Measurements from ENCODE around the gene MAMDC2. TPM values are rescaled to one million over a fixed set of nuclear protein-coding genes. Genes with fewer than 3 reads are reported as not detected.
A peak's percentile ranks its signal among the peaks of the same experiment; 100 is the strongest.

The MAMDC2 gene
- polyA plus RNA-seq, 2 donors, result 3.3 to 7.0 TPM

GRCh38 chr9:70159630-70160029 is 116.0 kb downstream of the MAMDC2 start:
- Histone ChIP-seq H3K9me3 (ENCODE audit: control insufficient read depth in 2 of 2, insufficient read depth in 1 of 2, low read depth in 1 of 2, low read length in 1 of 2) (no peaks in the 10 kb centered on the region), H3K27ac (ENCODE audit: low read depth in 2 of 2, low read length in 1 of 2) (no peak overlapping the region), H3K36me3 (ENCODE audit: control insufficient read depth in 2 of 2, insufficient read depth in 2 of 2, low read length in 1 of 2) (no peaks in the 10 kb centered on the region), H3K4me1 (ENCODE audit: control insufficient read depth in 2 of 2, insufficient read depth in 2 of 2, low read length in 1 of 2) (no peaks in the 10 kb centered on the region), H3K4me3 (ENCODE audit: low read depth in 1 of 2, low read length in 2 of 2) (no peak overlapping the region), H3K27me3 (ENCODE audit: control insufficient read depth in 1 of 2, insufficient read depth in 2 of 2, low read length in 2 of 2) (no peaks in the 10 kb centered on the region)
- 59% methylated on average over 3 of the region's 3 CpGs for WGBS, 2 donors

- peak overlapping the region in 1 of 2 donors; percentile 67 for H3K27ac ChIP-seq (ENCODE audit: low read depth in 2 of 2, low read length in 1 of 2)
- no peaks in the 10 kb centered on the region for H3K36me3 ChIP-seq (ENCODE audit: control insufficient read depth in 2 of 2, insufficient read depth in 2 of 2, low read length in 1 of 2)
- WGBS, 2 donors, result 64 to 70% methylated on average over 6 of the region's 6 CpGs
- no peaks in the 10 kb centered on the region for H3K9me3 ChIP-seq (ENCODE audit: control insufficient read depth in 2 of 2, insufficient read depth in 1 of 2, low read depth in 1 of 2, low read length in 1 of 2)
- no peaks in the 10 kb centered on the region for H3K4me1 ChIP-seq (ENCODE audit: control insufficient read depth in 2 of 2, insufficient read depth in 2 of 2, low read length in 1 of 2)
- H3K27me3 ChIP-seq (ENCODE audit: control insufficient read depth in 1 of 2, insufficient read depth in 2 of 2, low read length in 2 of 2), result no peaks in the 10 kb centered on the region
- no peak overlapping the region for H3K4me3 ChIP-seq (ENCODE audit: low read depth in 1 of 2, low read length in 2 of 2)
Measured at GRCh38 chr9:70160686-70161600, 117.3 kb downstream of the MAMDC2 start.

GRCh38 chr9:70165006-70165602 is 121.5 kb downstream of the MAMDC2 start:
- no peaks in the 10 kb centered on the region for H3K36me3 ChIP-seq (ENCODE audit: control insufficient read depth in 2 of 2, insufficient read depth in 2 of 2, low read length in 1 of 2)
- no peaks in the 10 kb centered on the region for H3K4me1 ChIP-seq (ENCODE audit: control insufficient read depth in 2 of 2, insufficient read depth in 2 of 2, low read length in 1 of 2)
- peak overlapping the region; percentile 53 to 71 for H3K27ac ChIP-seq (ENCODE audit: low read depth in 2 of 2, low read length in 1 of 2)
- WGBS, 2 donors, result 52 to 60% methylated on average over 6 of the region's 6 CpGs
- H3K4me3 ChIP-seq (ENCODE audit: low read depth in 1 of 2, low read length in 2 of 2), result no peak overlapping the region
- H3K27me3 ChIP-seq (ENCODE audit: control insufficient read depth in 1 of 2, insufficient read depth in 2 of 2, low read length in 2 of 2), result no peaks in the 10 kb centered on the region
- no peaks in the 10 kb centered on the region for H3K9me3 ChIP-seq (ENCODE audit: control insufficient read depth in 2 of 2, insufficient read depth in 1 of 2, low read depth in 1 of 2, low read length in 1 of 2)

- Histone ChIP-seq H3K9me3 (ENCODE audit: control insufficient read depth in 2 of 2, insufficient read depth in 1 of 2, low read depth in 1 of 2, low read length in 1 of 2) (no peaks in the 10 kb centered on the region), H3K36me3 (ENCODE audit: control insufficient read depth in 2 of 2, insufficient read depth in 2 of 2, low read length in 1 of 2) (no peaks in the 10 kb centered on the region), H3K4me3 (ENCODE audit: low read depth in 1 of 2, low read length in 2 of 2) (no peak overlapping the region), H3K27me3 (ENCODE audit: control insufficient read depth in 1 of 2, insufficient read depth in 2 of 2, low read length in 2 of 2) (no peaks in the 10 kb centered on the region), H3K27ac (ENCODE audit: low read depth in 2 of 2, low read length in 1 of 2) (no peak overlapping the region), H3K4me1 (ENCODE audit: control insufficient read depth in 2 of 2, insufficient read depth in 2 of 2, low read length in 1 of 2) (no peaks in the 10 kb centered on the region)
- 93 to 94% methylated on average over 5 of the region's 5 CpGs for WGBS, 2 donors
Measured at GRCh38 chr9:70168521-70168920, 124.9 kb downstream of the MAMDC2 start.

GRCh38 chr9:70169222-70169621 is 125.6 kb downstream of the MAMDC2 start:
- no peaks in the 10 kb centered on the region for H3K4me1 ChIP-seq (ENCODE audit: control insufficient read depth in 2 of 2, insufficient read depth in 2 of 2, low read length in 1 of 2)
- H3K4me3 ChIP-seq (ENCODE audit: low read depth in 1 of 2, low read length in 2 of 2), result no peak overlapping the region
- WGBS, 2 donors, result 73 to 75% methylated on average over 3 of the region's 3 CpGs
- H3K27ac ChIP-seq (ENCODE audit: low read depth in 2 of 2, low read length in 1 of 2), result no peak overlapping the region
- no peaks in the 10 kb centered on the region for H3K36me3 ChIP-seq (ENCODE audit: control insufficient read depth in 2 of 2, insufficient read depth in 2 of 2, low read length in 1 of 2)
- no peaks in the 10 kb centered on the region for H3K27me3 ChIP-seq (ENCODE audit: control insufficient read depth in 1 of 2, insufficient read depth in 2 of 2, low read length in 2 of 2)
- H3K9me3 ChIP-seq (ENCODE audit: control insufficient read depth in 2 of 2, insufficient read depth in 1 of 2, low read depth in 1 of 2, low read length in 1 of 2), result no peaks in the 10 kb centered on the region

GRCh38 chr9:70170151-70170790 is 126.6 kb downstream of the MAMDC2 start:
- no peaks in the 10 kb centered on the region for H3K9me3 ChIP-seq (ENCODE audit: control insufficient read depth in 2 of 2, insufficient read depth in 1 of 2, low read depth in 1 of 2, low read length in 1 of 2)
- no peaks in the 10 kb centered on the region for H3K4me1 ChIP-seq (ENCODE audit: control insufficient read depth in 2 of 2, insufficient read depth in 2 of 2, low read length in 1 of 2)
- H3K27ac ChIP-seq (ENCODE audit: low read depth in 2 of 2, low read length in 1 of 2), result no peak overlapping the region
- 74 to 81% methylated on average over 7 of the region's 7 CpGs for WGBS, 2 donors
- no peak overlapping the region for H3K4me3 ChIP-seq (ENCODE audit: low read depth in 1 of 2, low read length in 2 of 2)
- H3K36me3 ChIP-seq (ENCODE audit: control insufficient read depth in 2 of 2, insufficient read depth in 2 of 2, low read length in 1 of 2), result peaks cover 0 to 2% of the 10 kb centered on the region in 2 donors
- no peaks in the 10 kb centered on the region for H3K27me3 ChIP-seq (ENCODE audit: control insufficient read depth in 1 of 2, insufficient read depth in 2 of 2, low read length in 2 of 2)

GRCh38 chr9:70172532-70172931 is 128.9 kb downstream of the MAMDC2 start:
- H3K4me1 ChIP-seq (ENCODE audit: control insufficient read depth in 2 of 2, insufficient read depth in 2 of 2, low read length in 1 of 2), result no peaks in the 10 kb centered on the region
- peaks cover 0 to 2% of the 10 kb centered on the region in 2 donors for H3K36me3 ChIP-seq (ENCODE audit: control insufficient read depth in 2 of 2, insufficient read depth in 2 of 2, low read length in 1 of 2)
- no peak overlapping the region for H3K27ac ChIP-seq (ENCODE audit: low read depth in 2 of 2, low read length in 1 of 2)
- no peak overlapping the region for H3K4me3 ChIP-seq (ENCODE audit: low read depth in 1 of 2, low read length in 2 of 2)
- H3K27me3 ChIP-seq (ENCODE audit: control insufficient read depth in 1 of 2, insufficient read depth in 2 of 2, low read length in 2 of 2), result no peaks in the 10 kb centered on the region
- 83 to 100% methylated on average over 1 of the region's 1 CpG for WGBS, 2 donors
- no peaks in the 10 kb centered on the region for H3K9me3 ChIP-seq (ENCODE audit: control insufficient read depth in 2 of 2, insufficient read depth in 1 of 2, low read depth in 1 of 2, low read length in 1 of 2)

GRCh38 chr9:70177121-70177520 is 133.5 kb downstream of the MAMDC2 start:
- 92 to 93% methylated on average over 1 of the region's 1 CpG for WGBS, 2 donors
- no peak overlapping the region for H3K27ac ChIP-seq (ENCODE audit: low read depth in 2 of 2, low read length in 1 of 2)
- no peaks in the 10 kb centered on the region for H3K4me1 ChIP-seq (ENCODE audit: control insufficient read depth in 2 of 2, insufficient read depth in 2 of 2, low read length in 1 of 2)
- no peaks in the 10 kb centered on the region for H3K27me3 ChIP-seq (ENCODE audit: control insufficient read depth in 1 of 2, insufficient read depth in 2 of 2, low read length in 2 of 2)
- peaks cover 0 to 2% of the 10 kb centered on the region in 2 donors for H3K36me3 ChIP-seq (ENCODE audit: control insufficient read depth in 2 of 2, insufficient read depth in 2 of 2, low read length in 1 of 2)
- no peaks in the 10 kb centered on the region for H3K9me3 ChIP-seq (ENCODE audit: control insufficient read depth in 2 of 2, insufficient read depth in 1 of 2, low read depth in 1 of 2, low read length in 1 of 2)
- no peak overlapping the region for H3K4me3 ChIP-seq (ENCODE audit: low read depth in 1 of 2, low read length in 2 of 2)

GRCh38 chr9:70192707-70193106 is 149.1 kb downstream of the MAMDC2 start:
- Histone ChIP-seq H3K27me3 (ENCODE audit: control insufficient read depth in 1 of 2, insufficient read depth in 2 of 2, low read length in 2 of 2) (no peaks in the 10 kb centered on the region), H3K36me3 (ENCODE audit: control insufficient read depth in 2 of 2, insufficient read depth in 2 of 2, low read length in 1 of 2) (no peaks in the 10 kb centered on the region), H3K4me3 (ENCODE audit: low read depth in 1 of 2, low read length in 2 of 2) (no peak overlapping the region), H3K9me3 (ENCODE audit: control insufficient read depth in 2 of 2, insufficient read depth in 1 of 2, low read depth in 1 of 2, low read length in 1 of 2) (no peaks in the 10 kb centered on the region), H3K4me1 (ENCODE audit: control insufficient read depth in 2 of 2, insufficient read depth in 2 of 2, low read length in 1 of 2) (no peaks in the 10 kb centered on the region), H3K27ac (ENCODE audit: low read depth in 2 of 2, low read length in 1 of 2) (no peak overlapping the region)
- WGBS, 2 donors, result 57 to 67% methylated on average over 2 of the region's 2 CpGs

Measured in esophagus (tissue), 2 donors.